Neural crest cell (in vitro differentiated cells): ENCODE data around the gene IDI2. TPM values are rescaled to one million over a fixed set of nuclear protein-coding genes. Genes with fewer than 3 reads are reported as not detected.

Source experiments
- DNase-seq: peaks from one replicate; pipeline ENCODE4 v3.0.0; 2021; ENCODE audit warnings: low read depth, mixed read lengths, low spot score
- H3K27ac Mint-ChIP-seq: one replicate; pipeline ENCODE4 v1.8.0; 2021; ENCODE audit warnings: mild to moderate bottlenecking, mixed read lengths; ENCODE audit not compliant: unreplicated experiment
- H3K27me3 Mint-ChIP-seq: 2 replicates; pipeline ENCODE4 v1.8.0; 2021; ENCODE audit warnings: low read depth, mild to moderate bottlenecking, mixed read lengths
- H3K36me3 Mint-ChIP-seq: 2 replicates; pipeline ENCODE4 v1.8.0; 2021; ENCODE audit warnings: low read depth, mild to moderate bottlenecking, mixed read lengths
- H3K4me1 Mint-ChIP-seq: 2 replicates; pipeline ENCODE4 v1.8.0; 2021; ENCODE audit warnings: mixed read lengths
- H3K4me3 Mint-ChIP-seq: one replicate; pipeline ENCODE4 v1.8.0; 2021; ENCODE audit warnings: mild to moderate bottlenecking, mixed read lengths
- H3K9me3 Mint-ChIP-seq: 2 replicates; pipeline ENCODE4 v1.8.0; 2021; ENCODE audit warnings: mixed read lengths
- CTCF ChIP-seq: fragments of 200-600 bp; sonication (generic); conservative IDR thresholded peaks from 2 replicates; pipeline ENCODE4 v1.5.0; 2021; ENCODE audit warnings: antibody characterized with exemption, mild to moderate bottlenecking
- total RNA-seq: library from RNA; stranded (reverse); gene quantifications from 2 replicates; pipeline ENCODE4 v1.2.1, GENCODE V29; 2021

The IDI2 gene
- total RNA-seq, 1 donor from 2014 or later: not detected

DNA sequence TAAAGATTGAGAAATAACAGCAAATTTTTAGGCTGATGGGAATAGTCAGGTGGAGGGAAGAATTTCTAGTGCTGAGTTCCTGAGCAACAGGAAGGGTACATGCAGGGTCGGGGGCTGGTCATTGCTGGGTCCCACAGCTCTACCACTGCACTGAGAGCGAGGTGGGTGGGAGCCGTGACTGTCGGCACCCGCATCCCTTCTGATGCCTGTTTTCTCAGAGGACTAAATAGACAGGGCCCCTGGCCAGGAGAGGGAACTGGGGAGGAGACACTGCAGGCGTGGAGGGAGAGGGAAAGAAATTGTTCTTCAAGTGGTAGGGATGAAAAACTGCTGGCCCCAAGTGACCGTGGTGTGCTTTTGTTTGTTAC is 30.1 kb downstream of the IDI2 start:
- DNase-seq: no peak
- TF ChIP-seq CTCF: no peak
- Mint-ChIP-seq H3K9me3 (no peaks in the 10 kb centered on the region), H3K27ac (no peak overlapping the region), H3K36me3 (peaks cover 33% of the 10 kb centered on the region), H3K4me3 (no peak overlapping the region), H3K4me1 (no peaks in the 10 kb centered on the region), H3K27me3 (no peaks in the 10 kb centered on the region)

DNA sequence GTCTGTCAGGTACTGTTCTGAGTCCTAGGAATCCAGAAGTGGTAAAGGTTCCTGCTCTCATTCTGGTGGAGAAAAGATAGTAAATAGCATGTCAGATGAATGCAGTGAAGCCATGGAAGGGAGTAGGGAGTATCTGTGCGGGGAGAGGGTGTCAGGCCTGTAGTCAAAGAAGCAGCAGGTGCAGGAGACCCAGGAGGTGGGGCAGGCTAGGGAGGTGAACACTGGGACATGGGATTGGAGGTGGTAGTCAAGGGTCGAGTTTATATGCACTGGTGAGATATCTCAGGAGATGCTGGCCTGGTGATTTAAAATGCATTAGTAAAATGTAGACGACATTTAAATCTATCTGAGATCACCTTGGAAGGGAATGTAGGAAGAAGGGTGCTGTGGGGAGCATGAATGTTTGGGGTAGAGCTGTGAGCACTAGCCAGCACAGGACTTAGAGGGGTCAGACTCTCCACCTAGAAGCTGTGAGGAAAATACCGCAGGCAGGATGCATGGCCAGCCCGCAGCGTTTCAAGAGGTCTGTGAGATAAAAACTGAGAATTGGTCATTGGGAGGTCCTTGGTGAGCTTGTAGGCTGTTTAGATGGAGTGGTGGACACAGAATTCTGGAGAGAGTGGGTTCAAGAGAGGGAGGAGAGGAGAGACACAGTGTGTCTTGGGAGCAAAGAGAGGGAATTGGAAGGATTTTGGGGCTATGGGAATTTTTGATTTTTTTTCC is 30.7 kb downstream of the IDI2 start:
- H3K4me1 Mint-ChIP-seq: peaks cover 2% of the 10 kb centered on the region
- peaks cover 33% of the 10 kb centered on the region for H3K36me3 Mint-ChIP-seq
- TF ChIP-seq CTCF: no peak
- H3K27ac Mint-ChIP-seq: no peak overlapping the region
- H3K27me3 Mint-ChIP-seq: no peaks in the 10 kb centered on the region
- no peaks in the 10 kb centered on the region for H3K9me3 Mint-ChIP-seq
- no peak overlapping the region for H3K4me3 Mint-ChIP-seq
- no peak for DNase-seq

DNA sequence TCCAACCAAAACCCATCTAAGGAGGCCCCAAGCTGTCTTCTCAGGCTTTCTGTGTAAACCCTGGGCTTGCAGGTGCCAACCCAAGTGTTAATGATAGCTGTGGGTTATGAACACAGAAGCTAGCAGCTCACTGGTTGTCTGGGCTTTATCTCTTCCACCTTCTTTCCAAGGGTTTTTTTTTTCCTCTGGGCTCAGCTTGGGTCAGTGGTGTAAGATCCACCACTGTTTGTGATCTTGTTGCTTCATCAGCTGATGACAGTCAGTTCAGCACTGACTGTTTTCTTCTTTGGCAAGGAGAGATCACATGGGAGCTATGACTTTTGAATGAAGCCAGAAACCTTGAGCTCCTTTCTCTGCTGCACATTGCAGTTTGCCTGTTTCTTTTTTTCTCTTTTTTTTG is 32.8 kb downstream of the IDI2 start:
- no peak for TF ChIP-seq CTCF
- no peaks in the 10 kb centered on the region for H3K27me3 Mint-ChIP-seq
- H3K36me3 Mint-ChIP-seq: peaks cover 23% of the 10 kb centered on the region
- peaks cover 16% of the 10 kb centered on the region for H3K4me1 Mint-ChIP-seq
- H3K9me3 Mint-ChIP-seq: no peaks in the 10 kb centered on the region
- no peak overlapping the region for H3K27ac Mint-ChIP-seq
- H3K4me3 Mint-ChIP-seq: peak overlapping the region; percentile 38
- DNase-seq: no peak

GRCh38 chr10:992467-992866 is 33.2 kb downstream of the IDI2 start:
- Mint-ChIP-seq H3K27ac (no peak overlapping the region), H3K4me1 (peaks cover 18% of the 10 kb centered on the region)

DNA sequence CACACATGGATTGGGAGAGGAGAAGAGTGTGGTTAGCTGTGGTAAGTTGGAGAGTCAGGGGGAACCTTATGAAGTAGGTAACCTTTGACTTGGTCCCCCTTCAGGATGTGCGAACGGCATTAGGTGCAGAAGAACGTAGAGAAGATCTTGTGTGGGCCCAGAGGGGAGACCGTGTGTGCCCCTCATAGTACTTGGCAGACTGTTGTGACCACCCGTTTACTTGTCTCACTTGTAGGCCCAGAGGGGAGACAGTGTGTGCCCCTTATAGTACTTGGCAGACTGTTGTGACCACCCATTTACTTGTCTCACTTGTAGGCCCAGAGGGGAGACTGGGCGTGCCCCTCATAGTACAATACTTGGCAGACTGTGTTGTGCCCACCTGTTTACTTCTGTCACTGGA is 34.9 kb downstream of the IDI2 start:
- no peak overlapping the region for H3K27ac Mint-ChIP-seq
- H3K36me3 Mint-ChIP-seq: peaks cover 17% of the 10 kb centered on the region
- peaks cover 25% of the 10 kb centered on the region for H3K4me1 Mint-ChIP-seq
- H3K27me3 Mint-ChIP-seq: no peaks in the 10 kb centered on the region
- peak overlapping the region; percentile 83 for H3K4me3 Mint-ChIP-seq
- no peak for DNase-seq
- TF ChIP-seq CTCF: no peak
- H3K9me3 Mint-ChIP-seq: no peaks in the 10 kb centered on the region

More at GRCh38 chr10:992467-992866, 33.2 kb downstream of the IDI2 start:
- Mint-ChIP-seq H3K27me3 (no peaks in the 10 kb centered on the region), H3K4me3 (no peak overlapping the region), H3K36me3 (peaks cover 20% of the 10 kb centered on the region), H3K9me3 (no peaks in the 10 kb centered on the region)
- no peak for DNase-seq
- no peak for TF ChIP-seq CTCF
